Mesendoderm (in vitro differentiated cells): ENCODE measurements around the gene SWSAP1. TPM values are rescaled to one million over a fixed set of nuclear protein-coding genes. Genes with fewer than 3 reads are reported as not detected.
A peak's percentile ranks its signal among the peaks of the same experiment; 100 is the strongest.

Source experiments
- DNase-seq: peaks from one replicate; pipeline ENCODE4 v3.0.0; 2013
- H2AK5ac ChIP-seq: 2 replicates; pipeline ENCODE4 v1.6.1; 2013; ENCODE audit warnings: low read length, inconsistent platforms
- H2BK120ac ChIP-seq: 2 replicates; pipeline ENCODE4 v1.6.1; 2013; ENCODE audit warnings: low read depth, mild to moderate bottlenecking, low read length, moderate library complexity, mixed read lengths
- H2BK15ac ChIP-seq: replicated peaks from 2 replicates; pipeline ENCODE4 v1.6.1; 2013; ENCODE audit warnings: low read depth, mild to moderate bottlenecking, moderate library complexity
- H2BK5ac ChIP-seq: 2 replicates; pipeline ENCODE4 v1.6.1; 2013; ENCODE audit warnings: low read length, inconsistent platforms
- H3K18ac ChIP-seq: 2 replicates; pipeline ENCODE4 v1.6.1; 2013; ENCODE audit warnings: mild to moderate bottlenecking, low read length, mixed read lengths
- H3K23ac ChIP-seq: one replicate; pipeline ENCODE4 v1.6.1; 2013; ENCODE audit warnings: low read length
- H3K27ac ChIP-seq: 2 replicates; pipeline ENCODE4 v1.5.1; 2013; ENCODE audit warnings: low read depth, mild to moderate bottlenecking, inconsistent platforms, low read length, moderate library complexity
- H3K27me3 ChIP-seq: 2 replicates; pipeline ENCODE4 v1.6.1; 2013; ENCODE audit warnings: low read length, control low read depth, mild to moderate bottlenecking, inconsistent platforms; ENCODE audit not compliant: insufficient read depth, poor library complexity
- H3K36me3 ChIP-seq: 2 replicates; pipeline ENCODE4 v1.6.1; 2013; ENCODE audit warnings: low read length, inconsistent platforms; ENCODE audit not compliant: control insufficient read depth, insufficient read depth
- H3K4ac ChIP-seq: one replicate; pipeline ENCODE4 v1.6.1; 2013; ENCODE audit warnings: low read depth, mild to moderate bottlenecking, low read length, moderate library complexity
- H3K4me1 ChIP-seq: 2 replicates; pipeline ENCODE4 v1.6.1; 2013; ENCODE audit warnings: low read depth, low read length, inconsistent platforms; ENCODE audit not compliant: control insufficient read depth
- H3K4me2 ChIP-seq: 2 replicates; pipeline ENCODE4 v1.6.1; 2013; ENCODE audit warnings: low read length
- H3K4me3 ChIP-seq: 2 replicates; pipeline ENCODE4 v1.5.1; 2013; ENCODE audit warnings: mild to moderate bottlenecking, low read length
- H3K56ac ChIP-seq: one replicate; pipeline ENCODE4 v1.6.1; 2013; ENCODE audit warnings: low read length
- H3K79me1 ChIP-seq: 2 replicates; pipeline ENCODE4 v1.6.1; 2013; ENCODE audit warnings: low read length, inconsistent platforms
- H3K79me2 ChIP-seq: 2 replicates; pipeline ENCODE4 v1.6.1; 2013; ENCODE audit warnings: mild to moderate bottlenecking, low read length; ENCODE audit not compliant: control insufficient read depth, insufficient read depth
- H3K9ac ChIP-seq: 2 replicates; pipeline ENCODE4 v1.6.1; 2013; ENCODE audit warnings: low read length, inconsistent platforms
- H4K5ac ChIP-seq: one replicate; pipeline ENCODE4 v1.6.1; 2013; ENCODE audit warnings: low read length
- H4K8ac ChIP-seq: one replicate; pipeline ENCODE4 v1.6.1; 2013; ENCODE audit warnings: low read depth, mild to moderate bottlenecking, control low read depth, low read length, moderate library complexity
- WGBS: extraction: QIAGEN DNeasy Blood & Tissue Kit; methylation state at CpG from one replicate; pipeline ENCODE4 v1.1.7; 2013; ENCODE audit warnings: low lambda C conversion rate, missing lambda C conversion rate; ENCODE audit not compliant: insufficient coverage; ENCODE audit errors: extremely low coverage; 5-methylcytosine and 5-hydroxymethylcytosine counted together
- polyA plus RNA-seq, 2 experiments: library from polyadenylated mRNA; stranded (reverse); fragments of 200-250 nt; gene quantifications; one replicate each; pipeline ENCODE4 v1.2.3, GENCODE V29; 2013

SWSAP1 gene
- polyA plus RNA-seq (2013, experiment 1 of 2), result 6.2 TPM
- polyA plus RNA-seq (2013, experiment 2 of 2), result 6.6 TPM

- DNase-seq, result peak; percentile 100
- peak within 1 kb of the TSS; percentile 85 for H3K27ac ChIP-seq
- no peaks in the 10 kb centered on the region for H3K36me3 ChIP-seq
- H3K23ac ChIP-seq, result no peak within 1 kb of the TSS
- peak within 1 kb of the TSS; percentile 82 for H3K9ac ChIP-seq
- no peak within 1 kb of the TSS for H2BK120ac ChIP-seq
- H4K8ac ChIP-seq, result no peak within 1 kb of the TSS
- no peaks in the 10 kb centered on the region for H3K79me2 ChIP-seq
- peak within 1 kb of the TSS; percentile 92 for H3K18ac ChIP-seq
- H3K4me3 ChIP-seq, result peak within 1 kb of the TSS; percentile 53
- H3K4me1 ChIP-seq, result no peaks in the 10 kb centered on the region
- H2BK15ac ChIP-seq, result no peak within 1 kb of the TSS
- H3K4me2 ChIP-seq, result peak within 1 kb of the TSS; percentile 65
- H4K5ac ChIP-seq, result no peak within 1 kb of the TSS
- H2BK5ac ChIP-seq, result peak within 1 kb of the TSS; percentile 47
- H3K27me3 ChIP-seq, result no peaks in the 10 kb centered on the region
- H2AK5ac ChIP-seq, result no peak within 1 kb of the TSS
- H3K4ac ChIP-seq, result peak within 1 kb of the TSS; percentile 93
- no CpG with 5 or more reads among the region's 44 CpGs for WGBS
- H3K56ac ChIP-seq, result peak within 1 kb of the TSS; percentile 92
- no peaks in the 10 kb centered on the region for H3K79me1 ChIP-seq
Observed at GRCh38 chr19:11374433-11375142, at the start of gene SWSAP1. Gene SWSAP1, plus strand, starts transcription at chr19:11374666. Its CDS starts 15 bp downstream, at chr19:11374681.

GRCh38 chr19:11324748-11325389 lies 49.6 kb upstream of the SWSAP1 start:
- Histone ChIP-seq H3K27ac (no peak overlapping the region), H3K18ac (no peak overlapping the region), H3K23ac (no peak overlapping the region), H3K27me3 (no peaks in the 10 kb centered on the region), H3K4me3 (no peak overlapping the region), H4K8ac (no peak overlapping the region), H3K9ac (no peak overlapping the region), H3K79me1 (no peaks in the 10 kb centered on the region), H3K56ac (no peak overlapping the region), H3K36me3 (no peaks in the 10 kb centered on the region), H2BK5ac (no peak overlapping the region), H4K5ac (no peak overlapping the region), H3K79me2 (no peaks in the 10 kb centered on the region), H2AK5ac (no peak overlapping the region), H3K4me2 (no peak overlapping the region), H2BK15ac (no peak overlapping the region), H3K4ac (no peak overlapping the region), H3K4me1 (no peaks in the 10 kb centered on the region), H2BK120ac (no peak overlapping the region)
- DNase-seq, result no peak
- WGBS, result no CpG with 5 or more reads among the region's 17 CpGs

- Histone ChIP-seq H3K9ac (no peak overlapping the region), H3K36me3 (no peaks in the 10 kb centered on the region), H3K27ac (no peak overlapping the region), H3K27me3 (no peaks in the 10 kb centered on the region), H2BK120ac (no peak overlapping the region), H4K8ac (no peak overlapping the region), H4K5ac (no peak overlapping the region), H3K4me2 (no peak overlapping the region), H3K79me1 (no peaks in the 10 kb centered on the region), H2AK5ac (no peak overlapping the region), H3K4me1 (no peaks in the 10 kb centered on the region), H3K4ac (no peak overlapping the region), H2BK5ac (no peak overlapping the region), H3K23ac (no peak overlapping the region), H3K79me2 (no peaks in the 10 kb centered on the region), H3K18ac (no peak overlapping the region), H3K4me3 (no peak overlapping the region), H2BK15ac (no peak overlapping the region), H3K56ac (no peak overlapping the region)
- no peak for DNase-seq
- WGBS, result no CpG with 5 or more reads among the region's 7 CpGs
Observed at GRCh38 chr19:11325544-11325943, 48.9 kb upstream of the SWSAP1 start.

GRCh38 chr19:11330127-11330526 lies 44.3 kb upstream of the SWSAP1 start:
- Histone ChIP-seq H3K27ac (no peak overlapping the region), H3K27me3 (no peaks in the 10 kb centered on the region), H3K4me2 (no peak overlapping the region), H2BK15ac (no peak overlapping the region), H3K79me1 (no peaks in the 10 kb centered on the region), H4K8ac (no peak overlapping the region), H3K18ac (no peak overlapping the region), H3K4ac (no peak overlapping the region), H2BK120ac (no peak overlapping the region), H3K9ac (no peak overlapping the region), H3K4me3 (no peak overlapping the region), H4K5ac (no peak overlapping the region), H3K79me2 (no peaks in the 10 kb centered on the region), H3K23ac (no peak overlapping the region), H3K56ac (no peak overlapping the region), H2AK5ac (no peak overlapping the region), H3K36me3 (no peaks in the 10 kb centered on the region), H2BK5ac (no peak overlapping the region), H3K4me1 (no peaks in the 10 kb centered on the region)
- no CpG with 5 or more reads among the region's 4 CpGs for WGBS
- DNase-seq, result no peak

- DNase-seq, result no peak
- Histone ChIP-seq H3K4ac (no peak overlapping the region), H3K27me3 (no peaks in the 10 kb centered on the region), H3K79me1 (no peaks in the 10 kb centered on the region), H2BK15ac (no peak overlapping the region), H2AK5ac (no peak overlapping the region), H2BK120ac (no peak overlapping the region), H3K23ac (no peak overlapping the region), H3K4me3 (no peak overlapping the region), H3K56ac (no peak overlapping the region), H3K18ac (no peak overlapping the region), H2BK5ac (no peak overlapping the region), H3K27ac (no peak overlapping the region), H3K4me1 (no peaks in the 10 kb centered on the region), H4K5ac (no peak overlapping the region), H4K8ac (no peak overlapping the region), H3K4me2 (no peak overlapping the region), H3K36me3 (no peaks in the 10 kb centered on the region), H3K79me2 (no peaks in the 10 kb centered on the region), H3K9ac (no peak overlapping the region)
- WGBS, result no CpG with 5 or more reads among the region's 4 CpGs
Observed at GRCh38 chr19:11331502-11331901, 43.0 kb upstream of the SWSAP1 start.
